Measurements from ENCODE around the gene TNS1. TPM values are rescaled to one million over a fixed set of nuclear protein-coding genes. Genes with fewer than 3 reads are reported as not detected.
"Not testable (repeated sequence)": the region's sequence is repeated elsewhere in the genome, so short reads cannot be mapped to it uniquely, and the experiment has no call there.

TNS1 gene
- total RNA-seq, 1 donor from 2014 or later, result 54.5 TPM

- no peak for TF ChIP-seq CTCF (IDR thresholded peaks at IDR 0.05; ENCODE audit: insufficient read depth, low read length, poor library complexity, severe bottlenecking)
- H3K27me3 ChIP-seq (ENCODE audit: control insufficient read depth, insufficient read depth, low read length), result no peaks in the 10 kb centered on the region
- no peak for DNase-seq (ENCODE audit: low read depth)
- H3K36me3 ChIP-seq (ENCODE audit: control insufficient read depth, insufficient read depth, low read length), result no peaks in the 10 kb centered on the region
- no peak overlapping the region for H3K4me3 ChIP-seq (ENCODE audit: low read depth, low read length)
These were observed 215.5 kb downstream of the TNS1 start for GRCh38 chr2:217787160-217787877.

- not testable (repeated sequence) for H3K27me3 ChIP-seq (ENCODE audit: control insufficient read depth, insufficient read depth, low read length); DNase-seq (ENCODE audit: low read depth); H3K36me3 ChIP-seq (ENCODE audit: control insufficient read depth, insufficient read depth, low read length); H3K4me3 ChIP-seq (ENCODE audit: low read depth, low read length)
These were observed 216.2 kb downstream of the TNS1 start for GRCh38 chr2:217786560-217786959.

- H3K27me3 ChIP-seq (ENCODE audit: control insufficient read depth, insufficient read depth, low read length), result no peaks in the 10 kb centered on the region
- peak; percentile 89 for TF ChIP-seq CTCF (IDR thresholded peaks at IDR 0.05; ENCODE audit: insufficient read depth, low read length, poor library complexity, severe bottlenecking)
- no peaks in the 10 kb centered on the region for H3K36me3 ChIP-seq (ENCODE audit: control insufficient read depth, insufficient read depth, low read length)
- no peak for DNase-seq (ENCODE audit: low read depth)
- H3K4me3 ChIP-seq (ENCODE audit: low read depth, low read length), result no peak overlapping the region
These were observed 217.2 kb downstream of the TNS1 start for GRCh38 chr2:217785544-217786045.

GRCh38 chr2:217784996-217785543 is 217.7 kb downstream of the TNS1 start:
- Histone ChIP-seq H3K27me3 (ENCODE audit: control insufficient read depth, insufficient read depth, low read length) (no peaks in the 10 kb centered on the region), H3K36me3 (ENCODE audit: control insufficient read depth, insufficient read depth, low read length) (no peaks in the 10 kb centered on the region), H3K4me3 (ENCODE audit: low read depth, low read length) (no peak overlapping the region)
- no peak for TF ChIP-seq CTCF (IDR thresholded peaks at IDR 0.05; ENCODE audit: insufficient read depth, low read length, poor library complexity, severe bottlenecking)
- no peak for DNase-seq (ENCODE audit: low read depth)

DNA sequence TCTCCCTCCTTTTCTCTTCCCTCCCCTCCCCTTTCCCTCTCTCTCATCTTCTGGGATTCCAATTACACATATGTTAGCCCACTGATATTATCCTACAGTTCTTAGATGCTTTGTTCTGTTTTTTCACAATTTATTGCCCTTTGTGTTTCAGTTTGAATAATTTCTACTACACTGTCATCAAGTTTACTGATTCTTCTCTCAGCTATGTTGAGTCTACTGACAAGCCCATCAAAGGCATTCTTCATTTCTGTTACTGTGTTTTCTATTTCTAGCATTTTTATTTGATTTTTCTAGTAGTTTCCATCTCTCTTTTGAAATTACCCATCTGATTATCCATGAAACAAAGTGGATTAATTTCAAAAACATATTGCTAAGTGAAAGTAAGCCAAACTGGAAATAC is 219.6 kb downstream of the TNS1 start:
- TF ChIP-seq CTCF (IDR thresholded peaks at IDR 0.05; ENCODE audit: insufficient read depth, low read length, poor library complexity, severe bottlenecking), result no peak
- no peak overlapping the region for H3K4me3 ChIP-seq (ENCODE audit: low read depth, low read length)
- DNase-seq (ENCODE audit: low read depth), result no peak

GRCh38 chr2:217777906-217778305 is 224.9 kb downstream of the TNS1 start:
- Histone ChIP-seq H3K4me3 (ENCODE audit: low read depth, low read length) (no peak overlapping the region), H3K27me3 (ENCODE audit: control insufficient read depth, insufficient read depth, low read length) (no peaks in the 10 kb centered on the region), H3K36me3 (ENCODE audit: control insufficient read depth, insufficient read depth, low read length) (no peaks in the 10 kb centered on the region)
- no peak for TF ChIP-seq CTCF (IDR thresholded peaks at IDR 0.05; ENCODE audit: insufficient read depth, low read length, poor library complexity, severe bottlenecking)
- no peak for DNase-seq (ENCODE audit: low read depth)

More for the DNA sequence above, 219.6 kb downstream of the TNS1 start:
- Histone ChIP-seq H3K27me3 (ENCODE audit: control insufficient read depth, insufficient read depth, low read length) (no peaks in the 10 kb centered on the region), H3K36me3 (ENCODE audit: control insufficient read depth, insufficient read depth, low read length) (no peaks in the 10 kb centered on the region)

Measured in kidney epithelial cell (primary cell).